ENCODE data around the gene KRTAP21-1.
"Not testable (repeated sequence)": the region's sequence is repeated elsewhere in the genome, so short reads cannot be mapped to it uniquely, and the experiment has no call there.

Gene KRTAP21-1

DNA sequence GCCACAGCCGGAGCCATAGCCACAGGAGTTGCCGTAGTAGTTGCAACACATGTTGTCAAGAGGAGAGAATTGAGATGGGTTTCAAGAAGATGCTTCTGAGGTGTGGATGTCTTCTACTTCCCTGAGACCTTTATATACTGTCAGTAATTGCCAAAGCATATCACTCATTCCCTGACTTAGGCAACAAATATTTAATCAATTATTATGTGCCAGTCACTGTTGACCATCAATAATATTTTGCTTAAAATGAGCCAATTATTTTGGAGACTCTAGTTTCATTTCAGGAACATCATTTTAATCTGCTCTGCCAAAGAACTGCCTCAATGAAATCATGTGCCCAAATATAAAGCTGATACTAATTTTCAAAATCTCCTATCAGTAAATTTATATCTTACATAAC is at the start of gene KRTAP21-1:
TSS of gene KRTAP21-1 (minus strand) at position 101 of the 400 bp plus-strand sequence. CDS start at position 51, 50 bp downstream.
- not testable (repeated sequence) for DNase-seq

- DNase-seq, result no peak
Measured at GRCh38 chr21:30800605-30801004, 45.4 kb upstream of the KRTAP21-1 start.

- no peak for DNase-seq
Measured at GRCh38 chr21:30793581-30794314, 38.5 kb upstream of the KRTAP21-1 start.

- DNase-seq, result no peak
Measured at GRCh38 chr21:30779249-30779648, 24.0 kb upstream of the KRTAP21-1 start.

- DNase-seq, result no peak
Measured at GRCh38 chr21:30769724-30770431, 14.7 kb upstream of the KRTAP21-1 start.

- DNase-seq, result no peak
Measured at GRCh38 chr21:30760776-30761175, 5.5 kb upstream of the KRTAP21-1 start.

DNA sequence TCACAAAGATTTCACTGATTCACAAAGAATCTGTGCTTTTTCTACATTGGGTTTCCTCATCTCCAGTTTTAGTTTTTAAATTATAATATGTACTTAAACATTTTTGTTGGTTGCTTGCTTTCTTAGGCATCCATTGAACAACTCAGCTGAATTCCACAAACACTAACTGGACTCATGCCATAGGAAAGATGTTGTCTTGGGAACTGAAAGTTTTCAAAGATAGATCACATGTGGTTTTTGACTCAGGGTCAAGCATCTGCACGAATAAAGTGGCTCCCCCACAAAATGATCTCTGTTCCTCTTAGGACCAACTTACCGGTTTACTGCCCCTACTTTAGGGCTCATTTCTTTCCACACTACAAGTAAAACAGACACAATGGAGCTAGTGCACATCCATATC is 3.1 kb upstream of the KRTAP21-1 start:
- no peak for DNase-seq

DNA sequence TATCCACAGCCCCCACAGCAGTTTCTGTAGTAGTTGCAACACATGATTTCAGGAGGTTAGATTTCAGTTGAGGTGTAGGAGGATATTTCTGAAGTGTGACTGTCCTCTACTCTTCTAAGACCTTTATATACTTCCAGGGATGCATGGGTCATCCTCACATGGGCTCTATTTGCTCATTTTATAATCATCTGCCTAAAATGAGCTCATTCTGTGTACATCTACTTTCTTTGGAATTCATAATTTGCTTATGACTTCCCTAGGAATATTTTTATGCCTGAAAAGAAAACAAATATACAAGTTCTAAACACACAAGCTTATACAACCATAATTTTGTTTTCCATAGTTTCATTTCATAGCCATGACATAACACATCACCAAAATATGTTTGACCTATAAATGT is 8.1 kb downstream of the KRTAP21-1 start, which contains the start of gene KRTAP21-2:
TSS of gene KRTAP21-2 (minus strand) at position 101 of the 400 bp plus-strand sequence. CDS start at position 44, 57 bp downstream.
- DNase-seq, result no peak

GRCh38 chr21:30740462-30740861 is 14.8 kb downstream of the KRTAP21-1 start:
- DNase-seq, result no peak

DNA sequence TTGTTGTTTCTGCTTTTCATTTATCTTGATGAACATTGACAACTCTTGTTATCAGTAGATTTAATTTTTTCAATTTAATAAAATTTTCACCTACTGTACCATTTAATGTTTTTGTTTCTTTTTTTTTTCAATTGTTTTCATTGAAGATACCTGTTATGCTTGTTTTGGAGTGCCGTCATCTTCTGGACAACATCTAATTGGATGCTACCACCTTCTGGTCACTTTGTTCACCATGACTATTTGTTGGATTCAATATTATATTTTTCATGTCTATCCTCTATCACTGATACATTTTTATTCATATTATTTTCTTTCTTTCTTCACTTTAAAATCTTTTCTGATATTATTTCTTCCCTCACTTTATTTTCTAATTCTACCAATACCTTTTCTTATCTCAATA is 22.2 kb downstream of the KRTAP21-1 start:
- DNase-seq, result no peak

DNA sequence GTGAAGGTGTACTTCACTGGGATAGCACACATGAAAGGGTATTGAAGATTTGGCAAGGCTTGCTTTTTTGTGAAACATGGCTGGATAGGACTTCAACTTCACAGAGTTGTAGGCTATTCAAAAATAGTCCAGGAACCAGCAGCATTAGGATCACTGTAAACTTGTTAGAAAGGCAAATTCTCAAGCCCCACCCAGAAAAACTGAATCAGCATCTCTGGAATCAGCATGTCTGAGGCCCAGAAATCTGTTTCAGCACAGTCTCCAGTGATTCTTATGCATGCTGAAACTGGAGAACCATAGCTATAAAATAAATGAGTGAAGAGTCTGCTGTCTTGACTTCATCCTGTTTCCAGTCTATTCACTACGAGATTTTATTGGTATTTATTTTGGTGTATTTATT is 28.5 kb downstream of the KRTAP21-1 start:
- no peak for DNase-seq

DNA sequence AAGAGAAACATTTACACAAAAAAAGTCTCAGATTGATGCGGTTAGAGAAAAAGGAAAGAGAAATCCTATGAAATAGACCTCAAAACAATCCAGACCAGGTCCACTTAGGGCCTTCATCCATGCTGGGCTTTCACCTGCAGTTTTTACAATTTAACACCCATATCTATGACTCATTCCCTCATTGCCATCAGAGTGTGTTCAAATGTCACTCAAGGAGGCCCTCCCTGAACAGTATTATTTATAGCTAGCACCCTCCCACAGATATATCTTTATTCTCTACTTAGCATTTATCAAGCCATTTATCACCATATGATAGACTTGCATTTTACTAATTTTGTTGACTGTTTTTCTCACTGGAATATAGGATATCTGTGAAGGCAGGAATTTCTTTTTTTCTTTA is 35.8 kb downstream of the KRTAP21-1 start:
- no peak for DNase-seq

- no peak for DNase-seq
Measured at GRCh38 chr21:30718239-30718909, 36.9 kb downstream of the KRTAP21-1 start, which contains the start of gene KRTAP21-3. KRTAP21-3 (minus strand) TSS chr21:30718777; CDS start chr21:30718759, 18 bp downstream.

GRCh38 chr21:30717105-30717504 is 38.1 kb downstream of the KRTAP21-1 start:
- no peak for DNase-seq

GRCh38 chr21:30714946-30715345 is 40.3 kb downstream of the KRTAP21-1 start:
- DNase-seq, result no peak

- DNase-seq, result no peak
Measured at GRCh38 chr21:30714456-30714855, 40.8 kb downstream of the KRTAP21-1 start.

DNA sequence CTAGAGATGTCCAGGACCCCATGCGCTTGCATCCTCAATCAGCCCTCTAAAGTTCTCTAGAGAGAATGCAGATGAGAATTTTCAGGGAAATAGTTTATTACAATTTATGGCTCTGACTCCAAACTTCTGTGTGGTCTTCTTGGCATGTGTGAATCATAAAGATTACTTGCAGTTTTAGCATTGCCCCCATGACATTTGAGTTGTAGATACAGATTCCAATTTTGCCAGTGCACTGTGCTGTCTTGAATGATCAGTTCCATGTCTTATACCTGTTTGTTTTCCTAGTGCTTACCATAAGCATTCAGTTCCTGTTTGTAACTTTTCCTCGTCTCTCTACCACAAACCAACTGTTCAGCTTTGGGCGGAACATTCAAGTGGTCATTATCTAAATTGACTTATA is 41.5 kb downstream of the KRTAP21-1 start:
- no peak for DNase-seq

DNA sequence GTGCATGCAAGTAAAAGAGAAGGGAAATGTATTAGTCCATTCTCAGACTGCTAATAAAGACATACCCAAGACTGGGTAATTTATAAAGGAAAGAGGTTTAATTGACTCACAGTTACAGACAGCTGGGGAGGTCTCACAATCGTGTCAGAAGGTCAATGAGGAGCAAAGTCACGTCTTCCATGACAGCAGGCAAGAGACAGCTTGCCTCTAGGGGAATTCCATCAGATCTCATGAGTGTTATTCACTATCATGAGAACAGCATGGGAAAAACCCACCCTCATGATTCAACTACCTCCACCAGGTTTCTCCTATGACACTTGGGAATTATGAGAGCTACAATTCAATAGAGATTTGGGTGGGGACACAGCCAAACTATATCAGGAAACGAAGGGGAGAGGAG is 44.7 kb downstream of the KRTAP21-1 start:
- peak in 2 of 3 donors; percentile 0 for DNase-seq

GRCh38 chr21:30707409-30707808 is 47.8 kb downstream of the KRTAP21-1 start:
- no peak for DNase-seq

Data from suppressor macrophage treated with lipopolysaccharide for 1 hour (primary cell).